K562 (cell line): ENCODE measurements around the gene DNAJC9. TPM values are rescaled to one million over a fixed set of nuclear protein-coding genes. Genes with fewer than 3 reads are reported as not detected.
A peak's percentile ranks its signal among the peaks of the same experiment; 100 is the strongest.

Source experiments
- ASH1L ChIP-seq: fragments of 450-650 bp; IDR thresholded peaks from 2 replicates; pipeline ENCODE4 v1.6.1; 2018; ENCODE audit warnings: borderline replicate concordance, mild to moderate bottlenecking, low read depth; ENCODE audit not compliant: partially characterized antibody
- BHLHE40 ChIP-seq: IDR thresholded peaks from 2 replicates; pipeline ENCODE4 v1.6.1; 2011; ENCODE audit warnings: low read length, improper control_type of control experiment
- CHCHD3 ChIP-seq: fragments of 250-450 bp; sonication (Bioruptor Pico); IDR thresholded peaks from 2 replicates; pipeline ENCODE4 v2.1.2; 2022; ENCODE audit warnings: mild to moderate bottlenecking
- CHD2 ChIP-seq: IDR thresholded peaks from 2 replicates; pipeline ENCODE4 v1.6.1; 2011; ENCODE audit warnings: low read depth, low read length
- CHD4 ChIP-seq: fragments of 200-600 bp; sonication (generic); IDR thresholded peaks from 3 replicates; pipeline ENCODE4 v1.6.1; 2012; ENCODE audit warnings: low read depth, mild to moderate bottlenecking, mixed read lengths, low read length, inconsistent platforms; ENCODE audit not compliant: insufficient read depth, insufficient replicate concordance, poor library complexity, severe bottlenecking
- FUS ChIP-seq: fragments of 200-400 bp; formaldehyde crosslinking; optimal IDR thresholded peaks from 2 replicates; pipeline ENCODE3; 2017; ENCODE audit warnings: low read depth, low read length
- NR2F6 ChIP-seq: fragments of 450-650 bp; formaldehyde crosslinking; IDR thresholded peaks from 2 replicates; pipeline ENCODE4 v1.4.0; 2020; ENCODE audit warnings: mild to moderate bottlenecking
- TEAD4 ChIP-seq, 2 experiments: sonication (generic) in 1 of 2; formaldehyde crosslinking in 1 of 2; IDR thresholded peaks; 2 replicates each; pipeline versions ENCODE4 v1.6.1 to v1.8.0; 2012 to 2022; ENCODE audit warnings: borderline replicate concordance in 1 of 2, inconsistent platforms in 1 of 2, low read length in 1 of 2, mild to moderate bottlenecking in 1 of 2, missing genetic modification reagents in 1 of 2
- ZFP1 ChIP-seq: fragments of 450-650 bp; formaldehyde crosslinking; IDR thresholded peaks from 2 replicates; pipeline ENCODE4 v1.4.0; 2020; ENCODE audit warnings: mild to moderate bottlenecking, mixed read lengths
- ZNF197 ChIP-seq: fragments of 200-800 bp; sonication (Bioruptor generic); IDR thresholded peaks from 2 replicates; pipeline ENCODE4 v1.6.1; 2016; ENCODE audit warnings: low read depth, missing genetic modification characterization, missing compliant biosample characterization
- ZNF76 ChIP-seq: fragments of 250-450 bp; sonication (Bioruptor Pico); IDR thresholded peaks from 2 replicates; pipeline ENCODE4 v1.4.0; 2020; ENCODE audit warnings: mild to moderate bottlenecking, moderate library complexity, borderline replicate concordance
- polyA plus RNA-seq, 8 experiments: library from polyadenylated mRNA; depleted of rRNA in 4 of 8; stranded (reverse) in 5 of 8; unstranded in 3 of 8; fragments of >200 nt; fragmentation: Nextera tagmentation in 2 of 8; fragmentation: Illumina TruSeq in 1 of 8; extraction: Ambion mirVana in 2 of 8; extraction: Trizol in 1 of 8; gene quantifications; 2 replicates each; pipeline versions ENCODE4 v1.2.1 to v1.2.3, GENCODE V29; 2011 to 2014; ENCODE audit warnings: inconsistent platforms in 1 of 8, missing spikeins in 1 of 8
- total RNA-seq, 7 experiments: library from RNA; depleted of rRNA in 6 of 7; stranded (reverse); fragments of >200 nt in 6 of 7; fragmentation: Illumina TruSeq in 2 of 7; extraction: Trizol in 2 of 7; gene quantifications; 2 replicates each; pipeline versions ENCODE4 v1.2.1 to v1.2.3, GENCODE V29; 2011 to 2021; ENCODE audit warnings: low replicate concordance in 1 of 7
- TF ChIP-seq, protein P1 (sequence below): fragments of 250-450 bp; sonication (Bioruptor Pico); IDR thresholded peaks from 2 replicates; pipeline ENCODE4 v1.5.0; 2021; ENCODE audit warnings: mild to moderate bottlenecking, borderline replicate concordance
- TF ChIP-seq, protein P2 (sequence below): fragments of 450-650 bp; IDR thresholded peaks from 2 replicates; pipeline ENCODE4 v1.6.1; 2014; ENCODE audit warnings: low read depth, mild to moderate bottlenecking, moderate library complexity, borderline replicate concordance
- TF ChIP-seq, protein P3 (sequence below): fragments of 450-650 bp; conservative IDR thresholded peaks from 2 replicates; pipeline ENCODE4 v1.6.1; 2016; ENCODE audit warnings: missing genetic modification characterization, low read depth, mild to moderate bottlenecking, control low read depth, missing compliant biosample characterization
- TF ChIP-seq, protein P4 (sequence below): sonication (generic); formaldehyde crosslinking; IDR thresholded peaks from 2 replicates; pipeline ENCODE4 v1.8.1; 2023; ENCODE audit warnings: mild to moderate bottlenecking, missing genetic modification reagents
- TF ChIP-seq, protein P5 (sequence below), 2 experiments: IDR thresholded peaks; 2 replicates each; pipeline ENCODE4 v1.6.1; 2012; ENCODE audit warnings: improper control_type of control experiment in 2 of 2, low read depth in 2 of 2, low read length in 2 of 2, borderline replicate concordance in 1 of 2

DNAJC9 gene
- total and polyA plus RNA-seq, 9 of the 15 experiments (the other 6 are each of a cell fraction or from before 2014, with no cell fraction given): 66.7 to 133 (median 102) TPM

DNA sequence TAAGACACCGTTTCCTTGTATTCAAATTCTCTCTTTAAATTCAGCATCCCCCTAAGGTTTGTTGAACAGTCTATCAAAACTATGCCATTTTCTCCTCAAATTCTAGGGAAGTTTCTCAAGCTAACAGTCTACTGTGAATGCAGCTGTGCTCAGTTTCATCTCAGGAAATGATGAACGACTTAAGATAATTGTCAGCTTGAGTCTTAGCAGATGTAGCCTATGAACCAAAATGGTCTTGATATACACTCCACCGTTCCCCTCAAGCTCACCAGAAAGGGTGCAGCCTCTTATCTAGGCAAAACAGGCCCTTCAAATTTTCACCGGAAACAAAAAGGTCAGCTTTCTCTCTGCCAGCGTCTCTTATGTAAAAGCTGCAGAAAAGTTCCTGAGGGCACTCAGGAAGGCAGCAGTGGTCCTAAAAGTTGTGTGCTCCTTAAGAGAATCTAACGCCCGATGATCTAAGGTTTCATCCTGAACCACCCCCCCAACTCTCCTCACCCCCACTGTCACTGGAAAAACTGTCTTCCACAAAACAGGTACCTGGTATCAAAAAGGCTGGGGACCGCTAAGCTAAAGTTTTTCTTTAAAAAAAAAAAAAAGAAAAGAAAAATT, 2.1 kb downstream of the DNAJC9 start (continued):
- TF ChIP-seq, protein P1, sequence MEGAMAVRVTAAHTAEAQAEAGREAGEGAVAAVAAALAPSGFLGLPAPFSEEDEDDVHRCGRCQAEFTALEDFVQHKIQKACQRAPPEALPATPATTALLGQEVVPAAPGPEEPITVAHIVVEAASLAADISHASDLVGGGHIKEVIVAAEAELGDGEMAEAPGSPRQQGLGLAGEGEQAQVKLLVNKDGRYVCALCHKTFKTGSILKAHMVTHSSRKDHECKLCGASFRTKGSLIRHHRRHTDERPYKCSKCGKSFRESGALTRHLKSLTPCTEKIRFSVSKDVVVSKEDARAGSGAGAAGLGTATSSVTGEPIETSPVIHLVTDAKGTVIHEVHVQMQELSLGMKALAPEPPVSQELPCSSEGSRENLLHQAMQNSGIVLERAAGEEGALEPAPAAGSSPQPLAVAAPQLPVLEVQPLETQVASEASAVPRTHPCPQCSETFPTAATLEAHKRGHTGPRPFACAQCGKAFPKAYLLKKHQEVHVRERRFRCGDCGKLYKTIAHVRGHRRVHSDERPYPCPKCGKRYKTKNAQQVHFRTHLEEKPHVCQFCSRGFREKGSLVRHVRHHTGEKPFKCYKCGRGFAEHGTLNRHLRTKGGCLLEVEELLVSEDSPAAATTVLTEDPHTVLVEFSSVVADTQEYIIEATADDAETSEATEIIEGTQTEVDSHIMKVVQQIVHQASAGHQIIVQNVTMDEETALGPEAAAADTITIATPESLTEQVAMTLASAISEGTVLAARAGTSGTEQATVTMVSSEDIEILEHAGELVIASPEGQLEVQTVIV (CRISPR knock-in tag): no peak
- TF ChIP-seq BHLHE40: peak; percentile 53; the same call in 1 of the 2 replicates
- TF ChIP-seq ZNF197 (CRISPR knock-in tag): no peak
- TF ChIP-seq CHD2: no peak
- no peak for TF ChIP-seq CHCHD3 (CRISPR knock-in tag)
- TF ChIP-seq, protein P2, sequence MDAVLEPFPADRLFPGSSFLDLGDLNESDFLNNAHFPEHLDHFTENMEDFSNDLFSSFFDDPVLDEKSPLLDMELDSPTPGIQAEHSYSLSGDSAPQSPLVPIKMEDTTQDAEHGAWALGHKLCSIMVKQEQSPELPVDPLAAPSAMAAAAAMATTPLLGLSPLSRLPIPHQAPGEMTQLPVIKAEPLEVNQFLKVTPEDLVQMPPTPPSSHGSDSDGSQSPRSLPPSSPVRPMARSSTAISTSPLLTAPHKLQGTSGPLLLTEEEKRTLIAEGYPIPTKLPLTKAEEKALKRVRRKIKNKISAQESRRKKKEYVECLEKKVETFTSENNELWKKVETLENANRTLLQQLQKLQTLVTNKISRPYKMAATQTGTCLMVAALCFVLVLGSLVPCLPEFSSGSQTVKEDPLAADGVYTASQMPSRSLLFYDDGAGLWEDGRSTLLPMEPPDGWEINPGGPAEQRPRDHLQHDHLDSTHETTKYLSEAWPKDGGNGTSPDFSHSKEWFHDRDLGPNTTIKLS: no peak
- no peak for TF ChIP-seq ASH1L
- no peak for TF ChIP-seq ZFP1 (CRISPR knock-in tag)
- TF ChIP-seq, protein P3, sequence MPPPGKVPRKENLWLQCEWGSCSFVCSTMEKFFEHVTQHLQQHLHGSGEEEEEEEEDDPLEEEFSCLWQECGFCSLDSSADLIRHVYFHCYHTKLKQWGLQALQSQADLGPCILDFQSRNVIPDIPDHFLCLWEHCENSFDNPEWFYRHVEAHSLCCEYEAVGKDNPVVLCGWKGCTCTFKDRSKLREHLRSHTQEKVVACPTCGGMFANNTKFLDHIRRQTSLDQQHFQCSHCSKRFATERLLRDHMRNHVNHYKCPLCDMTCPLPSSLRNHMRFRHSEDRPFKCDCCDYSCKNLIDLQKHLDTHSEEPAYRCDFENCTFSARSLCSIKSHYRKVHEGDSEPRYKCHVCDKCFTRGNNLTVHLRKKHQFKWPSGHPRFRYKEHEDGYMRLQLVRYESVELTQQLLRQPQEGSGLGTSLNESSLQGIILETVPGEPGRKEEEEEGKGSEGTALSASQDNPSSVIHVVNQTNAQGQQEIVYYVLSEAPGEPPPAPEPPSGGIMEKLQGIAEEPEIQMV (tag): no peak; the same call in 1 of the 2 replicates
- TF ChIP-seq, protein P4, sequence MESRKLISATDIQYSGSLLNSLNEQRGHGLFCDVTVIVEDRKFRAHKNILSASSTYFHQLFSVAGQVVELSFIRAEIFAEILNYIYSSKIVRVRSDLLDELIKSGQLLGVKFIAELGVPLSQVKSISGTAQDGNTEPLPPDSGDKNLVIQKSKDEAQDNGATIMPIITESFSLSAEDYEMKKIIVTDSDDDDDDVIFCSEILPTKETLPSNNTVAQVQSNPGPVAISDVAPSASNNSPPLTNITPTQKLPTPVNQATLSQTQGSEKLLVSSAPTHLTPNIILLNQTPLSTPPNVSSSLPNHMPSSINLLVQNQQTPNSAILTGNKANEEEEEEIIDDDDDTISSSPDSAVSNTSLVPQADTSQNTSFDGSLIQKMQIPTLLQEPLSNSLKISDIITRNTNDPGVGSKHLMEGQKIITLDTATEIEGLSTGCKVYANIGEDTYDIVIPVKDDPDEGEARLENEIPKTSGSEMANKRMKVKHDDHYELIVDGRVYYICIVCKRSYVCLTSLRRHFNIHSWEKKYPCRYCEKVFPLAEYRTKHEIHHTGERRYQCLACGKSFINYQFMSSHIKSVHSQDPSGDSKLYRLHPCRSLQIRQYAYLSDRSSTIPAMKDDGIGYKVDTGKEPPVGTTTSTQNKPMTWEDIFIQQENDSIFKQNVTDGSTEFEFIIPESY (CRISPR knock-in tag): no peak
- TF ChIP-seq, protein P5, sequence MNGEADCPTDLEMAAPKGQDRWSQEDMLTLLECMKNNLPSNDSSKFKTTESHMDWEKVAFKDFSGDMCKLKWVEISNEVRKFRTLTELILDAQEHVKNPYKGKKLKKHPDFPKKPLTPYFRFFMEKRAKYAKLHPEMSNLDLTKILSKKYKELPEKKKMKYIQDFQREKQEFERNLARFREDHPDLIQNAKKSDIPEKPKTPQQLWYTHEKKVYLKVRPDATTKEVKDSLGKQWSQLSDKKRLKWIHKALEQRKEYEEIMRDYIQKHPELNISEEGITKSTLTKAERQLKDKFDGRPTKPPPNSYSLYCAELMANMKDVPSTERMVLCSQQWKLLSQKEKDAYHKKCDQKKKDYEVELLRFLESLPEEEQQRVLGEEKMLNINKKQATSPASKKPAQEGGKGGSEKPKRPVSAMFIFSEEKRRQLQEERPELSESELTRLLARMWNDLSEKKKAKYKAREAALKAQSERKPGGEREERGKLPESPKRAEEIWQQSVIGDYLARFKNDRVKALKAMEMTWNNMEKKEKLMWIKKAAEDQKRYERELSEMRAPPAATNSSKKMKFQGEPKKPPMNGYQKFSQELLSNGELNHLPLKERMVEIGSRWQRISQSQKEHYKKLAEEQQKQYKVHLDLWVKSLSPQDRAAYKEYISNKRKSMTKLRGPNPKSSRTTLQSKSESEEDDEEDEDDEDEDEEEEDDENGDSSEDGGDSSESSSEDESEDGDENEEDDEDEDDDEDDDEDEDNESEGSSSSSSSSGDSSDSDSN (IDR thresholded peaks at IDR 0.05; ENCODE audit: borderline replicate concordance in 1 of 2, low read depth in 2 of 2, low read length in 2 of 2): peak; percentile 55 to 64; a peak in 1 of 4 replicates
- no peak for TF ChIP-seq ZNF76 (CRISPR knock-in tag)
- no peak for TF ChIP-seq NR2F6 (CRISPR knock-in tag)
- TF ChIP-seq CHD4: no peak
- TF ChIP-seq FUS: no peak
- peak; percentile 97 for TF ChIP-seq TEAD4 (IDR thresholded peaks at IDR 0.05; ENCODE audit: low read length)
- TF ChIP-seq TEAD4 (CRISPR knock-in tag; IDR thresholded peaks at IDR 0.05; ENCODE audit: borderline replicate concordance): no peak
